Kidney (tissue), 14 donors: Measurements from ENCODE around the gene CPVL. TPM values are rescaled to one million over a fixed set of nuclear protein-coding genes. Genes with fewer than 3 reads are reported as not detected.

ENCODE experiments used
- DNase-seq, 5 donors: peaks; one replicate each; pipeline ENCODE4 v3.0.0-alpha.2; 2013 to 2020
- FAIRE-seq: peaks from 2 replicates; lab custom pipeline; 2012; peaks lifted over from hg19 to GRCh38; lab: Jason Lieb, UNC
- H3K27ac ChIP-seq, 2 donors: one replicate each; pipeline ENCODE4 v1.7.0; 2013; ENCODE audit warnings: low read depth in 2 of 2, low read length in 2 of 2, inconsistent platforms in 1 of 2
- H3K27me3 ChIP-seq: one replicate; pipeline ENCODE4 v1.7.1; 2013; ENCODE audit warnings: low read length, inconsistent platforms; ENCODE audit not compliant: control insufficient read depth, insufficient read depth
- H3K36me3 ChIP-seq, 3 donors: one replicate each; pipeline versions ENCODE4 v1.7.0 to v1.7.1; 2013; ENCODE audit warnings: low read length in 3 of 3, control low read depth in 1 of 3, inconsistent platforms in 1 of 3; ENCODE audit not compliant: insufficient read depth in 3 of 3, control insufficient read depth in 2 of 3
- H3K4me1 ChIP-seq, 3 donors: one replicate each; pipeline versions ENCODE4 v1.7.0 to v1.7.1; 2013; ENCODE audit warnings: low read length in 3 of 3, inconsistent platforms in 1 of 3, low read depth in 1 of 3; ENCODE audit not compliant: control insufficient read depth in 2 of 3, insufficient read depth in 2 of 3
- H3K4me3 ChIP-seq, 3 donors: one replicate each; pipeline versions ENCODE4 v1.7.0 to v1.8.1; 2013; ENCODE audit warnings: low read length in 3 of 3, control low read depth in 1 of 3, inconsistent platforms in 1 of 3
- H3K9ac ChIP-seq, 3 donors: one replicate each; pipeline versions ENCODE4 v1.7.0 to v1.7.1; 2013; ENCODE audit warnings: low read length in 3 of 3, control low read depth in 1 of 3, inconsistent platforms in 1 of 3
- H3K9me3 ChIP-seq, 3 donors: one replicate each; pipeline versions ENCODE4 v1.7.0 to v1.7.1; 2013; ENCODE audit warnings: low read length in 3 of 3, control low read depth in 1 of 3, inconsistent platforms in 1 of 3; ENCODE audit not compliant: control insufficient read depth in 2 of 3, insufficient read depth in 1 of 3
- CTCF ChIP-seq: IDR thresholded peaks from 3 replicates; pipeline ENCODE4 v1.5.1; 2012; ENCODE audit warnings: mild to moderate bottlenecking, moderate library complexity, borderline replicate concordance; ENCODE audit not compliant: insufficient read depth; ENCODE audit errors: extremely low read depth
- intact Hi-C: fragments of 100-400 bp; cut with DNase I; formaldehyde crosslinking; loops from one replicate; pipeline ENCODE4 v1.11.1; 2022
- polyA plus RNA-seq: library from polyadenylated mRNA; stranded (reverse); fragments of 350-450 nt; fragmentation: Illumina TruSeq; extraction: RNeasy Lipid Tissue Mini Kit (QIAGEN cat#74804); gene quantifications from one replicate; pipeline ENCODE4 v1.2.3, GENCODE V29; 2014; ENCODE audit warnings: low read depth, low replicate concordance; ENCODE audit not compliant: insufficient read depth
- total RNA-seq: library from RNA; stranded (reverse); fragmentation: NEBNext Ultra II Directional; extraction: Animal tissue kit (Norgen Biotek cat#: 25700); gene quantifications from one replicate; pipeline ENCODE4 v1.2.1, GENCODE V29; 2021
- donor health status: control.
- donor health status: control.
- donor health status: control.
- donor health status: control.
- donor health status: control.
- donor health status: DM: yes; HTN: yes; CAD: no.
- donor health status: Normal renal cell carcinoma (clear cell type).

Gene CPVL
- total and polyA plus RNA-seq, 2 donors from 2014 or later: 104 to 133 TPM

- Histone ChIP-seq H3K27ac (no peak overlapping the region), H3K9ac (no peak overlapping the region), H3K4me3 (no peak overlapping the region), H3K9me3 (no peaks in the 10 kb centered on the region), H3K36me3 (no peaks in the 10 kb centered on the region), H3K27me3 (no peaks in the 10 kb centered on the region), H3K4me1 (peaks cover 0 to 3% (median 0%) of the 10 kb centered on the region in 3 donors)
- intact Hi-C loops: no loop called here
- peak in 2 of 5 donors; percentile 79 to 89 for DNase-seq
- no peak for TF ChIP-seq CTCF
- no peak for FAIRE-seq
Measured at GRCh38 chr7:29045258-29046086, 100.9 kb downstream of the CPVL start.

DNA sequence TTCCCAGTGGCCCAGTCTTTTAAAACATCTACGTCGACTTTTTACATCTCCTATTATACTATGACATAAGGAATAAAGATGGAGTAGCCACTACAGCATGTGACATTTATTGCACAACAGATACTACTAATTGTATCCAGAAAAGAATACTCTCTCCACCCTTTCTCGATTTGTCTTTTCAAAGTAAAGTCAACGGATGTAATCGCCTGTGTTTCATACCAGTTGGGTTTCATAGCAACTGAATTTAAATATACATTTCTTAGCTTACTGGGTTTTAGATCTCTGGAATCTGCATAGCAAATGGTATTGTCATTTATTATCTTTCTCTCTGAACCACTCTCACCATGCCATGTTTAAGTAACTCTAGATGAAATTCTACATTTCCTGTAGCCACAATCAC lies 101.8 kb downstream of the CPVL start:
- no peak for FAIRE-seq
- peak in 1 of 5 donors; percentile 25 for DNase-seq
- Histone ChIP-seq H3K9me3 (no peaks in the 10 kb centered on the region), H3K9ac (no peak overlapping the region), H3K4me3 (no peak overlapping the region), H3K36me3 (no peaks in the 10 kb centered on the region), H3K4me1 (peaks cover 0 to 3% (median 0%) of the 10 kb centered on the region in 3 donors), H3K27ac (no peak overlapping the region), H3K27me3 (no peaks in the 10 kb centered on the region)
- intact Hi-C loops: no loop called here
- no peak for TF ChIP-seq CTCF

- intact Hi-C loops: no loop called here
- TF ChIP-seq CTCF: no peak
- H3K27me3 ChIP-seq: no peaks in the 10 kb centered on the region
- H3K36me3 ChIP-seq: no peaks in the 10 kb centered on the region
- no peaks in the 10 kb centered on the region for H3K9me3 ChIP-seq
- no peak overlapping the region for H3K27ac ChIP-seq
- peaks cover 0 to 4% (median 0%) of the 10 kb centered on the region in 3 donors for H3K4me1 ChIP-seq
- FAIRE-seq: no peak
- DNase-seq: no peak
- H3K9ac ChIP-seq: no peak overlapping the region
- H3K4me3 ChIP-seq: no peak overlapping the region
Measured at GRCh38 chr7:29043576-29043975, 102.8 kb downstream of the CPVL start.
